SK-N-SH treated with all-trans-retinoic acid at 6 μM for 48 hours (cell line): Measurements from ENCODE around the gene AKR1C2.
"Not testable (repeated sequence)": the region's sequence is repeated elsewhere in the genome, so short reads cannot be mapped to it uniquely, and the experiment has no call there.

ENCODE experiments used
- ATAC-seq: fragments of 200-7000 bp; cut with Tn5 transposase; 3 replicates; pipeline ENCODE4 v1.9.1; 2020; ENCODE audit warnings: mild to moderate bottlenecking, moderate library complexity
- BACH2 ChIP-seq: fragments of 250-450 bp; sonication (Bioruptor Pico); IDR thresholded peaks from 2 replicates; pipeline ENCODE4 v1.9.0; 2021; ENCODE audit warnings: mild to moderate bottlenecking, borderline replicate concordance
- ESRRG ChIP-seq: fragments of 250-450 bp; sonication (Bioruptor Pico); IDR thresholded peaks from 2 replicates; pipeline ENCODE4 v1.6.1; 2021; ENCODE audit warnings: mild to moderate bottlenecking
- GLIS3 ChIP-seq: fragments of 250-450 bp; sonication (Bioruptor Pico); IDR thresholded peaks from 2 replicates; pipeline ENCODE4 v1.5.0; 2020; ENCODE audit warnings: mild to moderate bottlenecking, moderate library complexity
- OSR1 ChIP-seq: fragments of 250-450 bp; sonication (Bioruptor Pico); IDR thresholded peaks from 2 replicates; pipeline ENCODE4 v1.8.0; 2022; ENCODE audit warnings: moderate library complexity, mild to moderate bottlenecking, inconsistent platforms
- POU6F1 ChIP-seq: fragments of 250-450 bp; sonication (Bioruptor Pico); IDR thresholded peaks from 2 replicates; pipeline ENCODE4 v1.8.0; 2021; ENCODE audit warnings: low read depth, mild to moderate bottlenecking, moderate library complexity, borderline replicate concordance
- RARB ChIP-seq: fragments of 250-450 bp; sonication (Bioruptor Pico); IDR thresholded peaks from 2 replicates; pipeline ENCODE4 v1.8.0; 2021; ENCODE audit warnings: mild to moderate bottlenecking, moderate library complexity
- SNAI2 ChIP-seq: fragments of 250-450 bp; sonication (Bioruptor Pico); IDR thresholded peaks from 2 replicates; pipeline ENCODE4 v1.5.0; 2020; ENCODE audit warnings: mild to moderate bottlenecking, moderate library complexity
- TCF4 ChIP-seq: fragments of 250-450 bp; sonication (Bioruptor Pico); IDR thresholded peaks from 2 replicates; pipeline ENCODE4 v1.8.0; 2021; ENCODE audit warnings: mild to moderate bottlenecking, moderate library complexity, borderline replicate concordance
- TOX ChIP-seq: fragments of 250-450 bp; sonication (Bioruptor Pico); IDR thresholded peaks from 2 replicates; pipeline ENCODE4 v1.8.0; 2021; ENCODE audit warnings: mild to moderate bottlenecking, moderate library complexity, borderline replicate concordance
- ZC3H10 ChIP-seq: fragments of 250-450 bp; sonication (Bioruptor Pico); IDR thresholded peaks from 2 replicates; pipeline ENCODE4 v1.5.1; 2021; ENCODE audit warnings: mild to moderate bottlenecking, moderate library complexity
- ZFP3 ChIP-seq: fragments of 250-450 bp; sonication (Bioruptor Pico); IDR thresholded peaks from 2 replicates; pipeline ENCODE4 v1.5.0; 2020; ENCODE audit warnings: mild to moderate bottlenecking, moderate library complexity
- ZFP30 ChIP-seq: fragments of 450-650 bp; formaldehyde crosslinking; IDR thresholded peaks from 2 replicates; pipeline ENCODE4 v1.5.0; 2022; ENCODE audit warnings: mild to moderate bottlenecking, moderate library complexity
- ZNF70 ChIP-seq: fragments of 450-650 bp; formaldehyde crosslinking; IDR thresholded peaks from 2 replicates; pipeline ENCODE4 v1.5.0; 2020; ENCODE audit warnings: mild to moderate bottlenecking, moderate library complexity
- ZNF8 ChIP-seq: fragments of 450-650 bp; formaldehyde crosslinking; IDR thresholded peaks from 2 replicates; pipeline ENCODE4 v1.5.0; 2020; ENCODE audit warnings: mild to moderate bottlenecking, moderate library complexity
- TF ChIP-seq, protein P1 (sequence below): fragments of 250-450 bp; sonication (Bioruptor Pico); IDR thresholded peaks from 2 replicates; pipeline ENCODE4 v1.5.1; 2020; ENCODE audit warnings: low read depth, mild to moderate bottlenecking, moderate library complexity
- TF ChIP-seq, protein P2 (sequence below): fragments of 250-450 bp; sonication (Bioruptor Pico); IDR thresholded peaks from 2 replicates; pipeline ENCODE4 v1.5.0; 2020; ENCODE audit warnings: mild to moderate bottlenecking, moderate library complexity

AKR1C2 gene

DNA sequence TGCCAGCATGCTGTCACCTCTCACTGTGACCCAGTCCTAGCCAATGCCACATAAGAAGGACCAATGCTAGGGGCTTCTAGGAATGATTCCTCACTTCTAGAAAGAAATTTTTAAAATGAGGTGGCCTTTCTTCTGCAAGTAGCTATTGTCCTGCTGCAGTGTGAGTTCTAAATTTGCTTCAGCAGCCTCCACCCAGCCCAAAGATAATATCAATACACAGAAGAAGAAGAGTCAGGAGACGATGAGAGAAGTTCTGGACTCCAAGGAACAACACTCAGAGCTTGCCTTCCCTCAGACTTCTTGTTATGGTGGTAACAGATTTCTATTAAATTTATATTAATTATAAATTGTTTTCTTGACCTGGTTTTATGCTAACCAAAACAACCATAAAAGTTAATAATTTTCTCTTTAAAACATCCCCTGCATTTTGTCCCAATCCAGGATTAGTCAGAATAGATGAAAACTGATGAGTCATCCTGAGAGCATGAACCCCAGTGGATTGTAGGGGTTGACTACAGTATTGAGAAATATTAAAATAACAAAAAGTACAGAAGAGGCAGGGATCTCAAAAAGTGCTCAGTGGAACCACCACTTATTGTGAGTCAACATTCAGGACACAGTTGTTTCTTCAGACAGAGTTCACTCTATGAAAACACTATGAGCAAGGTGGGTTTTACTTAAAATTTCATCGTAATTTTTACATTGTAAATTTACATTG is 29.6 kb upstream of the AKR1C2 start:
- TF ChIP-seq ESRRG (no peak), POU6F1 (CRISPR knock-in tag) (no peak), TCF4 (CRISPR knock-in tag) (no peak), ZNF70 (no peak), ZC3H10 (no peak), SNAI2 (CRISPR knock-in tag) (no peak)
- TF ChIP-seq, protein P1, sequence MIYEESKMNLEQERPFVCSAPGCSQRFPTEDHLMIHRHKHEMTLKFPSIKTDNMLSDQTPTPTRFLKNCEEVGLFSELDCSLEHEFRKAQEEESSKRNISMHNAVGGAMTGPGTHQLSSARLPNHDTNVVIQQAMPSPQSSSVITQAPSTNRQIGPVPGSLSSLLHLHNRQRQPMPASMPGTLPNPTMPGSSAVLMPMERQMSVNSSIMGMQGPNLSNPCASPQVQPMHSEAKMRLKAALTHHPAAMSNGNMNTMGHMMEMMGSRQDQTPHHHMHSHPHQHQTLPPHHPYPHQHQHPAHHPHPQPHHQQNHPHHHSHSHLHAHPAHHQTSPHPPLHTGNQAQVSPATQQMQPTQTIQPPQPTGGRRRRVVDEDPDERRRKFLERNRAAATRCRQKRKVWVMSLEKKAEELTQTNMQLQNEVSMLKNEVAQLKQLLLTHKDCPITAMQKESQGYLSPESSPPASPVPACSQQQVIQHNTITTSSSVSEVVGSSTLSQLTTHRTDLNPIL (CRISPR knock-in tag): no peak
- ATAC-seq: no peak

DNA sequence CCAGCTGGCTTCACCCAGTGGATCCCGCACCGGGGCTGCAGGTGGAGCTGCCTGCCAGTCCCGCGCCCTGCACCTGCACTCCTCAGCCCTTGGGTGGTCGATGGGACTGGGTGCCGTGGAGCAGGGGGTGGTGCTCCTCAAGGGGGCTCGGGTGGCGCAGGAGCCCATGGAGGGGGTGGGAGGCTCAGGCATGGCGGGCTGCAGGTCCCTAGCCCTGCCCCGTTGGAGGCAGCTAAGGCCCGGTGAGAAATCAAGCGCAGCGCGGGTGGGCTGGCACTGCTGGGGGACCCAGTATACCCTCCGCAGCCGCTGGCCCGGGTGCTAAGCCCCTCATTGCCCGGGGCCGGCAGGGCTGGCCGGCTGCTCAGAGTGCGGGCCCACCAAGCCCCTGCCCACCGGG is 28.8 kb upstream of the AKR1C2 start:
- not testable (repeated sequence) for ATAC-seq

- not testable (repeated sequence) for ATAC-seq
Observed at GRCh38 chr10:5031588-5031987, 27.9 kb upstream of the AKR1C2 start.

DNA sequence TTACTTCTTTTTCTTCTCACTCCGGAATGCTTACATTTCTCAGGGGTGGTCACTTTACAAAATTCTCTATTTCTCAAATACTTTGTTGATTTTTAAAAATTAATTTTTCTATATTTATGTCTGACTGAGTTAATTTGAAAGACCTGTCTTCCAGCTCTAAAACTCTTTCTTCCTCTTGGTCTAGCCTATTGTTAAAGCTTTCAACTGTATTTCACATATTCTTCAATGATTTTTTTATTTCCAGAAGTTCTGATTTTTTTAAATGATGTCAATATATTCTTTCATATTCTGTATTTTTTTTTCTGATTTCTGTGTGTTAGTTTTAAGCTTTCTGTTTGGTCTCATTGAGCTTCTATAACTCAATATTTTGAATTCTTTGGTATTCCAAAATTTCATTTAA is 27.3 kb upstream of the AKR1C2 start:
- TF ChIP-seq RARB (CRISPR knock-in tag): no peak
- TF ChIP-seq GLIS3 (CRISPR knock-in tag): no peak
- no peak for TF ChIP-seq ZNF70
- TF ChIP-seq, protein P2, sequence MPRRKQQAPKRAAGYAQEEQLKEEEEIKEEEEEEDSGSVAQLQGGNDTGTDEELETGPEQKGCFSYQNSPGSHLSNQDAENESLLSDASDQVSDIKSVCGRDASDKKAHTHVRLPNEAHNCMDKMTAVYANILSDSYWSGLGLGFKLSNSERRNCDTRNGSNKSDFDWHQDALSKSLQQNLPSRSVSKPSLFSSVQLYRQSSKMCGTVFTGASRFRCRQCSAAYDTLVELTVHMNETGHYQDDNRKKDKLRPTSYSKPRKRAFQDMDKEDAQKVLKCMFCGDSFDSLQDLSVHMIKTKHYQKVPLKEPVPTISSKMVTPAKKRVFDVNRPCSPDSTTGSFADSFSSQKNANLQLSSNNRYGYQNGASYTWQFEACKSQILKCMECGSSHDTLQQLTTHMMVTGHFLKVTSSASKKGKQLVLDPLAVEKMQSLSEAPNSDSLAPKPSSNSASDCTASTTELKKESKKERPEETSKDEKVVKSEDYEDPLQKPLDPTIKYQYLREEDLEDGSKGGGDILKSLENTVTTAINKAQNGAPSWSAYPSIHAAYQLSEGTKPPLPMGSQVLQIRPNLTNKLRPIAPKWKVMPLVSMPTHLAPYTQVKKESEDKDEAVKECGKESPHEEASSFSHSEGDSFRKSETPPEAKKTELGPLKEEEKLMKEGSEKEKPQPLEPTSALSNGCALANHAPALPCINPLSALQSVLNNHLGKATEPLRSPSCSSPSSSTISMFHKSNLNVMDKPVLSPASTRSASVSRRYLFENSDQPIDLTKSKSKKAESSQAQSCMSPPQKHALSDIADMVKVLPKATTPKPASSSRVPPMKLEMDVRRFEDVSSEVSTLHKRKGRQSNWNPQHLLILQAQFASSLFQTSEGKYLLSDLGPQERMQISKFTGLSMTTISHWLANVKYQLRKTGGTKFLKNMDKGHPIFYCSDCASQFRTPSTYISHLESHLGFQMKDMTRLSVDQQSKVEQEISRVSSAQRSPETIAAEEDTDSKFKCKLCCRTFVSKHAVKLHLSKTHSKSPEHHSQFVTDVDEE (CRISPR knock-in tag): no peak
- TF ChIP-seq ZFP3 (CRISPR knock-in tag): no peak
- TF ChIP-seq ZFP30 (CRISPR knock-in tag): no peak
- TF ChIP-seq TCF4 (CRISPR knock-in tag): no peak
- TF ChIP-seq ESRRG: no peak
- no peak for TF ChIP-seq TOX (CRISPR knock-in tag)
- no peak for TF ChIP-seq OSR1 (CRISPR knock-in tag)
- no peak for TF ChIP-seq ZC3H10
- no peak for TF ChIP-seq SNAI2 (CRISPR knock-in tag)
- TF ChIP-seq POU6F1 (CRISPR knock-in tag): no peak
- TF ChIP-seq, protein P1 (CRISPR knock-in tag): no peak
- TF ChIP-seq BACH2 (CRISPR knock-in tag): no peak
- TF ChIP-seq ZNF8 (CRISPR knock-in tag): no peak
- ATAC-seq: no peak

DNA sequence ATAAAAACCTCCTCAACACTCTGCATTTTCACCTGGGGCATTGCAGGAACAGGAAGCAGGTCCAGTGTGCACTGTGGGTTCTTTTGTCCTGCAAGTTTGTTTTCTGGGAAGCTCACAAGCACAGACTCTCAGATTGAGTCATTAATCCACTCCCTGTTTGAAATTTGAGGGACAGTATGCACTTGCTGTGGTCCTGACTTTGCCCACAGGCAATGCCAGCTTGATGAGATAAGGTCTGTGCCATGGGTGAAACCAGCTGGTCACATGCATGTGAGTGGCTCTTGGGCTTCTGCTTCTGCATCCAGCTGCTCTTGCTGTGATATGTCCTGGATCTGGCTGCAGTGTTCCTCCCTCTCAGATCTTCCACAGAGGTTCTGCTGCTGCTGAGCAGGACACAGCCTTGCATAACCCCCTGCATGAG is 21.8 kb upstream of the AKR1C2 start:
- not testable (repeated sequence) for ATAC-seq
